GM12878 (cell line): ENCODE results near the gene CALHM4. TPM values are rescaled to one million over a fixed set of nuclear protein-coding genes. Genes with fewer than 3 reads are reported as not detected.

Source experiments
- ATAC-seq: fragments of 200-7000 bp; cut with Tn5 transposase; 3 replicates; pipeline ENCODE4 v1.9.1; 2020; ENCODE audit warnings: mild to moderate bottlenecking, moderate library complexity
- BruUV-seq: library from RNA; stranded (reverse); fragments of 400-500 nt; replicated peaks from 2 replicates; lab custom pipeline; 2021; lab: Mats Ljungman, UMichigan
- CTCF ChIA-PET: fragments of 300-600 bp; sonication (Branson Sonifier 250); formaldehyde crosslinking; extraction: SDS; loops from one replicate; lab custom pipeline; 2021; ENCODE audit warnings: inconsistent platforms; lab: Yijun Ruan, JAX
- POLR2A ChIA-PET: fragments of 350-600 bp; formaldehyde crosslinking; extraction: SDS; loops from one replicate; lab custom pipeline; 2021; ENCODE audit warnings: inconsistent platforms; lab: Charles Lee
- RAD21 ChIA-PET: fragments of 300-600 bp; sonication (Branson Sonifier 250); formaldehyde crosslinking; loops from one replicate; lab custom pipeline; 2023; ENCODE audit warnings: antibody characterized with exemption; ENCODE audit not compliant: unreplicated experiment; lab: Charles Lee
- SMC1A ChIA-PET: fragments of 300-600 bp; sonication (Branson Sonifier 250); formaldehyde crosslinking; loops from one replicate; lab custom pipeline; 2023; ENCODE audit not compliant: unreplicated experiment, uncharacterized antibody; lab: Charles Lee
- DNase-seq: peaks from one replicate; pipeline ENCODE4 v3.0.0-alpha.2; 2011; ENCODE audit warnings: low read depth, low spot score
- FAIRE-seq: peaks from 3 replicates; lab custom pipeline; 2011; peaks lifted over from hg19 to GRCh38; lab: Jason Lieb, UNC
- H2AFZ ChIP-seq: 2 replicates; pipeline ENCODE4 v1.6.0; 2011; ENCODE audit warnings: low read depth, low read length, control low read depth; ENCODE audit not compliant: control insufficient read depth
- H3K27ac ChIP-seq: 2 replicates; pipeline ENCODE4 v1.5.1; 2011; ENCODE audit warnings: control low read depth; ENCODE audit not compliant: control insufficient read depth, insufficient read depth
- H3K27me3 ChIP-seq, 2 experiments: replicated peaks in 1 of 2; 2 replicates each; pipeline versions ENCODE4 v1.6.0 to v1.6.1; 2011; ENCODE audit warnings: low read length in 1 of 2; ENCODE audit not compliant: control insufficient read depth in 2 of 2, insufficient read depth in 2 of 2
- H3K36me3 ChIP-seq, 2 experiments: 2 replicates each; pipeline ENCODE4 v1.5.1; 2011; ENCODE audit warnings: low read length in 1 of 2; ENCODE audit not compliant: control insufficient read depth in 2 of 2, insufficient read depth in 2 of 2
- H3K4me1 ChIP-seq: 2 replicates; pipeline ENCODE4 v1.6.1; 2011; ENCODE audit warnings: mild to moderate bottlenecking, low read length, moderate library complexity, mixed read lengths; ENCODE audit not compliant: control insufficient read depth, insufficient read depth
- H3K4me2 ChIP-seq: 2 replicates; pipeline ENCODE4 v1.6.0; 2011; ENCODE audit warnings: control low read depth; ENCODE audit not compliant: control insufficient read depth, insufficient read depth
- H3K4me3 ChIP-seq: fragments of 200-600 bp; sonication (generic); 2 replicates; pipeline ENCODE4 v1.5.1; 2016
- H3K79me2 ChIP-seq: 2 replicates; pipeline ENCODE4 v1.6.0; 2011; ENCODE audit warnings: low read length; ENCODE audit not compliant: control insufficient read depth, insufficient read depth
- H3K9ac ChIP-seq: 2 replicates; pipeline ENCODE4 v1.8.0; 2011; ENCODE audit warnings: low read length, control low read depth, mixed read lengths; ENCODE audit not compliant: control insufficient read depth, insufficient read depth
- H3K9me3 ChIP-seq: replicated peaks from 3 replicates; pipeline ENCODE4 v1.5.1; 2011; ENCODE audit warnings: mild to moderate bottlenecking, low read length; ENCODE audit not compliant: control insufficient read depth, insufficient read depth
- H4K20me1 ChIP-seq: 2 replicates; pipeline ENCODE4 v1.6.0; 2011; ENCODE audit not compliant: control insufficient read depth, insufficient read depth
- ESRRA ChIP-seq: IDR thresholded peaks from 2 replicates; pipeline ENCODE4 v1.6.1; 2012; ENCODE audit warnings: mild to moderate bottlenecking, low read length, improper control_type of control experiment
- KDM1A ChIP-seq: fragments of 200-600 bp; sonication (generic); IDR thresholded peaks from 2 replicates; pipeline ENCODE4 v1.6.1; 2016; ENCODE audit warnings: borderline replicate concordance
- RAD21 ChIP-seq: IDR thresholded peaks from 2 replicates; pipeline ENCODE4 v1.6.1; 2011; ENCODE audit warnings: mild to moderate bottlenecking, low read depth, low read length, moderate library complexity; ENCODE audit not compliant: insufficient read depth
- SMC3 ChIP-seq: IDR thresholded peaks from 2 replicates; pipeline ENCODE4 v1.6.1; 2011; ENCODE audit warnings: low read length, improper control_type of control experiment, borderline replicate concordance
- WGBS: methylation state at CpG from one replicate; pipeline ENCODE4 v1.1.6; 2016; ENCODE audit warnings: low lambda C conversion rate; ENCODE audit not compliant: insufficient replicate concordance, insufficient coverage; ENCODE audit errors: missing lambda C conversion rate; 5-methylcytosine and 5-hydroxymethylcytosine counted together
- in situ Hi-C: fragments of 300-500 bp; cut with MboI; formaldehyde crosslinking; loops from 9 replicates; pipeline ENCODE4 v1.14.3; 2018; ENCODE audit warnings: mixed read lengths
- intact Hi-C: fragments of 100-400 bp; cut with micrococcal nuclease; formaldehyde crosslinking; loops from one replicate; pipeline ENCODE4 v1.14.2; 2022; ENCODE audit not compliant: unreplicated experiment
- polyA plus RNA-seq, 11 experiments: library from polyadenylated mRNA; depleted of rRNA in 4 of 11; unstranded in 6 of 11; stranded (reverse) in 5 of 11; fragments of >200 nt; fragmentation: Nextera tagmentation in 4 of 11; fragmentation: Illumina TruSeq in 1 of 11; extraction: Ambion mirVana in 4 of 11; extraction: Trizol in 1 of 11; gene quantifications; 1 replicate in 1 of 11; 2 replicates in 10 of 11; pipeline versions ENCODE4 v1.2.1 to v1.2.3, GENCODE V29; 2011 to 2016; ENCODE audit warnings: inconsistent platforms in 2 of 11, missing spikeins in 2 of 11, low read depth in 1 of 11
- total RNA-seq, 4 experiments: library from RNA; depleted of rRNA in 3 of 4; stranded (reverse); fragments of >200 nt in 3 of 4; fragmentation: Illumina TruSeq in 1 of 4; extraction: Trizol in 1 of 4; gene quantifications; 2 replicates each; pipeline versions ENCODE4 v1.2.1 to v1.2.3, GENCODE V29; 2013 to 2021
- TF ChIP-seq, protein P1 (sequence below), 3 experiments: IDR thresholded peaks in 2 of 3; conservative IDR thresholded peaks in 1 of 3; 2 replicates each; pipeline ENCODE4 v1.5.1; 2011; ENCODE audit warnings: low read depth in 3 of 3, low read length in 3 of 3, mild to moderate bottlenecking in 3 of 3, control low read depth in 2 of 3, moderate library complexity in 2 of 3, inconsistent platforms in 1 of 3, mixed read lengths in 1 of 3; ENCODE audit not compliant: control insufficient read depth in 2 of 3, insufficient read depth in 1 of 3; ENCODE audit errors: extremely low read depth in 1 of 3

CALHM4 gene
- total and polyA plus RNA-seq, 10 of the 15 experiments (the other 5 are each of a cell fraction or from before 2014, with no cell fraction given) = not detected

DNA sequence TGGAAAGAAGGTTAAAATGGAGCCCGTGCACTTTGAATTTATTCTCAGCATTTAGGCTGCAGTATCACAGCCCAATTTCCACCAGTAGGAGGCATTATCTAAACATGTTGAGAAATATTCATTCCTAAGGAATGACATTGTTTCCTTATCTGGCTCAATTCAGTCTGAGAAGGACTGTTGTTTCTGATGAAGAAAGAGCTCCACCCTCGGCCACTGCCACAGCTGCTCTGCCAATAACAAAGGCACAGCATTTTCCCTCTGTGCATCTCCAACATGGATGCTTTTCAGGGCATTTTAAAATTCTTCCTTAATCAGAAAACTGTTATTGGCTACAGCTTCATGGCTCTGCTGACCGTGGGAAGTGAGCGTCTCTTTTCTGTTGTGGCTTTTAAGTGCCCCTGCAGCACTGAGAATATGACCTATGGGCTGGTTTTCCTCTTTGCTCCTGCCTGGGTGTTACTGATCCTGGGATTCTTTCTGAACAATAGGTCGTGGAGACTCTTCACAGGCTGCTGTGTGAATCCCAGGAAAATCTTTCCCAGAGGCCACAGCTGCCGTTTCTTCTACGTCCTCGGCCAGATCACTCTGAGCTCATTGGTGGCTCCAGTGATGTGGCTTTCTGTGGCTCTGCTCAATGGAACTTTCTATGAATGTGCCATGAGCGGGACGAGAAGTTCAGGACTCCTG, 42.0 kb upstream of the CALHM4 start, which contains the start of gene CALHM5:
CALHM5 (plus strand) TSS at position 216 of the 687 bp plus-strand sequence; CDS start at position 274, 58 bp downstream.
- Histone ChIP-seq H3K36me3 (no peaks in the 10 kb centered on the region), H3K27ac (no peak within 1 kb of the TSS), H3K4me2 (peak within 1 kb of the TSS; percentile 54; the same call in 1 of the 2 replicates), H3K27me3 (no peaks in the 10 kb centered on the region; a peak in 1 of 4 replicates), H4K20me1 (no peaks in the 10 kb centered on the region), H3K9ac (0 out of 2 replicates have a peak within 1 kb of the TSS, but pooled peaks have one; percentile 21), H3K4me1 (peaks cover 9% of the 10 kb centered on the region), H3K79me2 (no peaks in the 10 kb centered on the region), H2AFZ (peak within 1 kb of the TSS; percentile 61), H3K9me3 (no peaks in the 10 kb centered on the region), H3K4me3 (no peak within 1 kb of the TSS)
- in situ Hi-C loops = no loop called here
- POLR2A ChIA-PET = no interaction called here
- SMC1A ChIA-PET = interaction anchor here (1.0 to 2.0 kb wide), 3 partner anchors 11 to 223 kb away, joined by 4 to 13 read pairs (median 4); no protein-coding TSS in a partner anchor
- TF ChIP-seq, protein P1, sequence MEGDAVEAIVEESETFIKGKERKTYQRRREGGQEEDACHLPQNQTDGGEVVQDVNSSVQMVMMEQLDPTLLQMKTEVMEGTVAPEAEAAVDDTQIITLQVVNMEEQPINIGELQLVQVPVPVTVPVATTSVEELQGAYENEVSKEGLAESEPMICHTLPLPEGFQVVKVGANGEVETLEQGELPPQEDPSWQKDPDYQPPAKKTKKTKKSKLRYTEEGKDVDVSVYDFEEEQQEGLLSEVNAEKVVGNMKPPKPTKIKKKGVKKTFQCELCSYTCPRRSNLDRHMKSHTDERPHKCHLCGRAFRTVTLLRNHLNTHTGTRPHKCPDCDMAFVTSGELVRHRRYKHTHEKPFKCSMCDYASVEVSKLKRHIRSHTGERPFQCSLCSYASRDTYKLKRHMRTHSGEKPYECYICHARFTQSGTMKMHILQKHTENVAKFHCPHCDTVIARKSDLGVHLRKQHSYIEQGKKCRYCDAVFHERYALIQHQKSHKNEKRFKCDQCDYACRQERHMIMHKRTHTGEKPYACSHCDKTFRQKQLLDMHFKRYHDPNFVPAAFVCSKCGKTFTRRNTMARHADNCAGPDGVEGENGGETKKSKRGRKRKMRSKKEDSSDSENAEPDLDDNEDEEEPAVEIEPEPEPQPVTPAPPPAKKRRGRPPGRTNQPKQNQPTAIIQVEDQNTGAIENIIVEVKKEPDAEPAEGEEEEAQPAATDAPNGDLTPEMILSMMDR (IDR thresholded peaks at IDR 0.05 in 2 of 3, conservative IDR thresholded peaks at IDR 0.05 in 1 of 3; ENCODE audit: control insufficient read depth in 2 of 3, extremely low read depth in 1 of 3, insufficient read depth in 1 of 3, low read depth in 3 of 3, low read length in 3 of 3) = peak in 1 of 3 experiments; percentile 24; a peak in 1 of 6 replicates
- TF ChIP-seq ESRRA = no peak
- TF ChIP-seq KDM1A = no peak
- TF ChIP-seq RAD21 = 0 out of 2 replicates have a peak, but pooled peaks have one; percentile 2
- no peak for TF ChIP-seq SMC3
- 56% methylated on average over 10 of the region's 10 CpGs for WGBS
- no peak for FAIRE-seq
- intact Hi-C loops = no loop called here
- ATAC-seq = no peak
- RAD21 ChIA-PET = interaction anchor here (0.7 to 1.5 kb wide), 2 partner anchors 42 to 224 kb away, joined by 3 to 5 read pairs; partner anchors contain the start of gene CALHM4
- no peak for DNase-seq
- no TSS peak for BruUV-seq
- CTCF ChIA-PET = interaction anchor here (0.8 to 5.2 kb wide), 4 partner anchors 15 to 224 kb away, joined by 3 to 34 read pairs (median 12); no protein-coding TSS in a partner anchor
